Pulmonary artery endothelial cell (primary cell): Measurements from ENCODE around the gene COL15A1. TPM values are rescaled to one million over a fixed set of nuclear protein-coding genes. Genes with fewer than 3 reads are reported as not detected.

ENCODE experiments used
- DNase-seq: peaks from one replicate; pipeline ENCODE4 v3.0.0-alpha.2; 2011; ENCODE audit warnings: low read depth, low spot score
- total RNA-seq: library from RNA; depleted of rRNA; stranded (reverse); fragments of >200 nt; gene quantifications from 2 replicates; pipeline ENCODE4 v1.2.3, GENCODE V29; 2014

COL15A1 gene
- total RNA-seq, 1 donor from 2014 or later, result not detected

GRCh38 chr9:98915599-98915998, 28.1 kb upstream of the COL15A1 start:
- DNase-seq, result no peak

- no peak for DNase-seq
These were observed 27.0 kb upstream of the COL15A1 start for GRCh38 chr9:98916660-98917059.

GRCh38 chr9:98917746-98918487, 25.8 kb upstream of the COL15A1 start:
- DNase-seq, result no peak

- no peak for DNase-seq
These were observed 22.0 kb upstream of the COL15A1 start for GRCh38 chr9:98921732-98922131.

- no peak for DNase-seq
These were observed 20.8 kb upstream of the COL15A1 start for GRCh38 chr9:98922721-98923435.

- DNase-seq, result no peak
These were observed 20.1 kb upstream of the COL15A1 start for GRCh38 chr9:98923451-98924123.

- DNase-seq, result no peak
These were observed 18.5 kb upstream of the COL15A1 start for GRCh38 chr9:98924946-98925820.

GRCh38 chr9:98925956-98926355, 17.8 kb upstream of the COL15A1 start:
- no peak for DNase-seq

GRCh38 chr9:98927724-98928123, 16.0 kb upstream of the COL15A1 start:
- DNase-seq, result no peak

- DNase-seq, result no peak
These were observed 14.6 kb upstream of the COL15A1 start for GRCh38 chr9:98929071-98929470.

GRCh38 chr9:98929895-98930341, 13.8 kb upstream of the COL15A1 start:
- no peak for DNase-seq

GRCh38 chr9:98930792-98931191, 12.9 kb upstream of the COL15A1 start:
- no peak for DNase-seq

GRCh38 chr9:98931600-98932389, 11.9 kb upstream of the COL15A1 start:
- DNase-seq, result no peak

- no peak for DNase-seq
These were observed 10.5 kb upstream of the COL15A1 start for GRCh38 chr9:98933185-98933584.

- DNase-seq, result no peak
These were observed 9.8 kb upstream of the COL15A1 start for GRCh38 chr9:98933890-98934289.

- no peak for DNase-seq
These were observed 8.6 kb upstream of the COL15A1 start for GRCh38 chr9:98935071-98935505.

- DNase-seq, result no peak
These were observed 3.4 kb upstream of the COL15A1 start for GRCh38 chr9:98940276-98940675.

GRCh38 chr9:98941946-98942523, 1.7 kb upstream of the COL15A1 start:
- no peak for DNase-seq

GRCh38 chr9:98942906-98943681, 613 bp upstream of the COL15A1 start:
- no peak for DNase-seq
